NCI-H510A treated with DMSO at 0.1 percent for 48 hours (cell line): ENCODE measurements around the gene RAI2.
A peak's percentile ranks its signal among the peaks of the same experiment; 100 is the strongest.
"Not testable (repeated sequence)": the region's sequence is repeated elsewhere in the genome, so short reads cannot be mapped to it uniquely, and the experiment has no call there.

Experiments
- DNase-seq: peaks from one replicate; lab custom pipeline; 2025; lab: John Stamatoyannopoulos, UW

The RAI2 gene

GRCh38 chrX:17828171-17828570, 32.9 kb downstream of the RAI2 start:
- DNase-seq: no peak

- no peak for DNase-seq
Observed at GRCh38 chrX:17826609-17827496, 34.2 kb downstream of the RAI2 start.

- DNase-seq: no peak
Observed at GRCh38 chrX:17824980-17825379, 36.1 kb downstream of the RAI2 start.

- no peak for DNase-seq
Observed at GRCh38 chrX:17822351-17822750, 38.7 kb downstream of the RAI2 start.

GRCh38 chrX:17820100-17820499, 41.0 kb downstream of the RAI2 start:
- no peak for DNase-seq

GRCh38 chrX:17818726-17819125, 42.4 kb downstream of the RAI2 start:
- no peak for DNase-seq

GRCh38 chrX:17817251-17817650, 43.8 kb downstream of the RAI2 start:
- no peak for DNase-seq

- no peak for DNase-seq
Observed at GRCh38 chrX:17814557-17814956, 46.5 kb downstream of the RAI2 start.

- no peak for DNase-seq
Observed at GRCh38 chrX:17814059-17814458, 47.0 kb downstream of the RAI2 start.

GRCh38 chrX:17813277-17813676, 47.8 kb downstream of the RAI2 start:
- no peak for DNase-seq

GRCh38 chrX:17812763-17813162, 48.3 kb downstream of the RAI2 start:
- peak; percentile 12 for DNase-seq

GRCh38 chrX:17809984-17810383, 51.1 kb downstream of the RAI2 start:
- no peak for DNase-seq

- DNase-seq: no peak
Observed at GRCh38 chrX:17809273-17809672, 51.8 kb downstream of the RAI2 start.

- no peak for DNase-seq
Observed at GRCh38 chrX:17805120-17805519, 56.0 kb downstream of the RAI2 start.

- no peak for DNase-seq
Observed at GRCh38 chrX:17803449-17803848, 57.6 kb downstream of the RAI2 start.

GRCh38 chrX:17802756-17803155, 58.3 kb downstream of the RAI2 start:
- DNase-seq: no peak

GRCh38 chrX:17801431-17801830, 59.7 kb downstream of the RAI2 start:
- no peak for DNase-seq

GRCh38 chrX:17798921-17799320, 62.2 kb downstream of the RAI2 start:
- DNase-seq: no peak

GRCh38 chrX:17792826-17793225, 68.3 kb downstream of the RAI2 start:
- no peak for DNase-seq

- no peak for DNase-seq
Observed at GRCh38 chrX:17788956-17789562, 72.0 kb downstream of the RAI2 start.

- DNase-seq: no peak
Observed at GRCh38 chrX:17788439-17788838, 72.7 kb downstream of the RAI2 start.

- no peak for DNase-seq
Observed at GRCh38 chrX:17787557-17787956, 73.5 kb downstream of the RAI2 start.

- not testable (repeated sequence) for DNase-seq
Observed at GRCh38 chrX:17786554-17787347, 74.3 kb downstream of the RAI2 start.
